HG03442 (cell line): ENCODE measurements around the gene ABCC9.

ENCODE experiments used
- ATAC-seq: cut with Tn5 transposase; IDR thresholded peaks from one replicate; pipeline ENCODE4 v1.9.1; 2021; ENCODE audit warnings: mild to moderate bottlenecking, moderate library complexity; ENCODE audit not compliant: unreplicated experiment

The ABCC9 gene

DNA sequence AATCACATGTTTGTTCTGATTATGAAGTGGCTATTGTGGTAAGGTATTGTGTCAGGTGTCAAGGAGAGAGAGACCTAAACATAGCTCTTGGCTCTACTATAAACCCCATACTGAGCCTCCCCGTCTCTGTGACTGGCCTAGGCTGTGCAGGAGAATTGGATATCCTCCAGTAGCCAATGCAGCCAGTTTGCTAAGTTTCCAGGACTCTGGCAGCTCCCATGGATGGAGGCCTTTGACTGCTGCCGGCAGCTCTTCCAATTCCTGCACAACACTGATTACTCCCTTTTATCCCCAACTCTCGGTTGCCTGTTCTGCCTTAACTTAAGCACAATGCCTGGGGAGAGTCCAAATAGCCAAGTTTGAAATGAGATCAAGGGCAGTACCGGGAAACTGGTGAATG, 59.3 kb downstream of the ABCC9 start:
- ATAC-seq, result no peak

DNA sequence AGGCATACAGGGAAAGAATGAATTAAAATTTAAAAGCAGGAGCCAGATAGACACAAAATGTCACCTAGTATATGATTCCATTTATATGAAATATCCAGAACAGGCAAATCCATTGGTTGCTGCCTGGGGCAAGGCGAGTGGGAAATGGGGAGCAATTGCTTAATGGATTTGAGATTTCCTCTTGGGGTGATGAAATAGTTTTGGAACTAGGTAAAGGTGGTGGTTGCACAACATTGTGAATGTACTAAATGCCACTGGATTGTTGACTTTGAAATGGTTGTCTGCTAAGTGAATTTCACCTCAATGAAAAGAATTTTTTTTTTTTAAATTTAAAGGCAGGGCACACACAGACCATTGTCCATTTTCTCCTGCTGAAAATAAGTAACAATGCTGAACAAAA, 61.9 kb downstream of the ABCC9 start:
- no peak for ATAC-seq

DNA sequence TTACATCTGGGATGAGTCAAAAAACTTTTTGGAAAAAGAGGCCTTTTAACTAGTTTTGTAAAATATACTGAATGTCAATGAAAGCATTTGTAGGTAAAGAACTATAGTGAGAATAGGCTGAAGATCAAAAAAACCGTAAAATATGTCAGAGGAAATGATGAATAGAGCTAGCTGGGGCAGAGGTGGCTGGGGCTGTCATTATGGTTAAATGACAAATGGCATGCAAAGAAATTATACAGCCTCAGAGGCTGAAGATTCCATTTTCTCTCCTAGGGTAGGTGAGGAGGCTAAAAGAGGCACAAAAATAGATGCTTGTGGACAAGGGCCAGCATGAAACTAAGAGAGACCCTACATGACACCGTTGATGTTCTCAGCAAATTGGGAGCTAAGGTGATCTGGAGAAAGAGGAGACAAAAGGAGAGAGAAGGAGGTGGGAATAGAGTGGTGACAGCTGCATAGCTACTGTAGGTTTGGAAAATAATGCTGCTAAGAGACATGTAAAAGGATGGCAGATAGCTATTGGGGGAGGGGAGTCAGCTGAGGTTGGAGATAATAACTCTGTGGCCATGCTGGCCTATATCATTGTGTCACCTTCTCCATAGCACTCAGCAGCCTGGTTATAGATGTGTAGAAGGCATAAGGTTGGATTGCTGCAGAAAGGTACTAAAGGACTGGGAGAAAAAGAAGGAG, 63.8 kb downstream of the ABCC9 start:
- ATAC-seq, result no peak

DNA sequence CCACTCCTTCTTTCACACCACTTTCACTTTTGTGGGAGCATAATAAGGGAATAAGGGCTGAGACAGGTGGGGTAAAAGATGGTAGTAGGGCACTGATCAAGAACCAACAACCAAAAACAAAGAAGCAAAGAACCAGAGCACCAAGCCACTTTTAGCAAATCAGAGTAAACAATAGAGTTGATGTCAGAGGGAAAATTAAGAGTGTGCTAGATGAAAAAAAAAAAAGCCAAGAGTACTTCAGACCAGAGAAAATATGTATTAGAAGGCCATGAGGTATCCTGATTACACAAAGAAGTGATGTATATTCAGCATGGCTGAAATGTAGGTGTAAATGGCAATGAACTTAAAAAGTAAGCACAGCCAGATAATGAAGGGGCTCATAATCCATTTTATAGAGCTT, 75.4 kb downstream of the ABCC9 start:
- no peak for ATAC-seq

DNA sequence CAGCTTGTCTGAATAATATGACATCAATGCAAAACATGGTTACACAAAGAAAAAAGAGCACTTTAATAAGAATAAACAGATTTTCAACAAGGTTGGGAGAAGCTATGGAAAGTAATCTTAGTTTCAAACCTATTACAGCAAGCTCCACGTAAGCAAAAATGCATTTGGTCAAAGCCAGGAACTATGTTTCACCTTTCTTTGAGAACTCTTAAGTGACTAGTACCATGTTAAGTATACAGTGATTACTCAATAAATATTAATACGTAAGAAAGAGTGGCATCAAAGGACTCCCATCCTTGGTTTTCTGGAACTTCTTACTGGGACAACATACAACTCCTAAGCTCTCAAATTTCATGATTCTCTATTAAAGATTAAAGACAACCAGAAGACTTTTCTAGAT, 80.7 kb downstream of the ABCC9 start:
- no peak for ATAC-seq

DNA sequence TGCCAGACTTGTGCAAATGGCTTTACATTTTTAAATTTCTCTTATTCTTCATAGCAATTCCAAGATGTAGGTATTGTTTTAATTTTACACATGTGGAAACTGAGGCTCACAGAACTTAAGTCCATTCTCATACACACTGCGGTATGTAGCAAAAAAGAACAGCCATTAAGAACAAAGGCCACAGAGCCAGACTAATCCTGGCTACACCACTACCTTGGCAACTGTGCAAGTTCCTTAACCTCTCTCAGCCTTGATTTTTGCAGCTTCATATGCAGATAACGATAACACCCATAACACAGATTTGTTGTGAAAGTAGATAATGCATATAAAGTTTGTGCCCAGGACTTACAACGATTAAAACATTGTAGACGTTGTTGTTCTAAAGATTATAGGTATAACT, 81.1 kb downstream of the ABCC9 start:
- ATAC-seq, result no peak

DNA sequence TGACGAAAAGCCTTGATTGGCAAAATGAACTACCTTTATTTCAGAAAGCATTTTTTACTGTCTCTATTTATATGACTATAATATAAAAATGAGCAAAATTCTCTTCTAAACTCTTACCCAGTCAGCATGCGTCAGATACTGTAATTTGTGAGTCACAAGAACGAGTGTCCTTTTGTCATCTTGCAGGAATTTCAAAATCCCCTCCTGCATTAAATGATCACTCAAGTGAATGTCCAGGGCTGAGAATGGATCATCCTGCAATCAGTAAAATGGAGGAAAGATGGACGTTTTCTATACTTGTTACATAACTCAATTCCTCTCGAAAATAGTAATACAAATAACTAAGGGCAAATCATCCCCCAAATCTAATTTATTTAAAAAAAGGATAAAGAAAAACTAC, 89.0 kb downstream of the ABCC9 start:
- ATAC-seq, result no peak

DNA sequence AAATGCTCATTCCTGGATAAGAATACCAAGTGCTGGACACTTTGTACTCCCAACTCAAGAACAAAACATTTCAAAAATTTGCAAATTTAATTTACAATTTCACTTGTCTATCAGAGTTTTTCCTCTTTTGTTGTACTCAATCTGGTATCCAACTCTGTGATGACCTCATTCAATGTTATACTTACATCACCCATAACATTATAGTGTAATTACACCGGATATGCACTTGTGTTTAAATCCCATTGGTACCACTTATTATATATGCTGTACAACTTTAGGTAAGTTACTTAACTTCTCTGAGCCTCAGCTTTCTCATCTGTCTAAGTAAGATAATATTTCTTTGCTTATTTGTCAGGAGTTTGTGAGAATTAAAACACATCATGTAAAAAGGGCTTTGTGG, 90.1 kb downstream of the ABCC9 start:
- no peak for ATAC-seq

DNA sequence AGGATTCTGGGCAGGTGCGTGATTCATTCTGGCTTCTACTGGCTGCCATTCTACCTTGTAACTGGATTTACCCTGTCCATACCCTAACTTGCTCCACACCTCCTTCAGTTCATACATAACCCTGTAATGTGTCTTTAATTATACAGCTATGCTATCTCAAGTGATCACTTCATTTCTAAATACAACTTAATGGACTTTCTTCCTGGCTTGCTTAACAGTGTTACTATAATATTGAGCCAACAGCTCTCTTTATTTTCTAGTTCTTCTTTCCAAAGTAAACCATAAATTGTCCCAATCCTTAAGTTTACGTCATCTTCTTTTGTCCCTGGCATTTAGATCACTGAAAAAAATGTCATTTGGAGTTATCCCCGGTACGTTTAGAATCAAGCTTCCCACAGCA, 90.8 kb downstream of the ABCC9 start:
- ATAC-seq, result no peak

DNA sequence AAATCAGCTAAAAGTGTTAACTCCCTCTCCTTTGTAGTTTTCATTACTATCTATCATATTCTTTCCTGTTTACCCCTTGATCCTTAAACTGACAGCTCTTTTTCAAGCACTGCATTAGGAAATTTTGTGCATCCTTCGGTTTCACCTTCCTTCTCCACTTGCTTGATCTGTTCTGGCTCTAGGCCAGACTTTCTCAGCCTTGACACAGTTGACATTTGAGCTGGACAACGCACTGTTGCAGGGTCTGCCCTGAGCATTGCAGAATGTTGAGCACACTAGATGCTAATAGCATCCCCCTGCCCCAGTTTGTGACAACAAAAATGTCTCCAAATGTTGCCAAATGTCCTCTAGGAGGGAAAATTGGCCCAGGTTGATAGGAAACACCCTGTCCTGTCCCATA, 91.3 kb downstream of the ABCC9 start:
- no peak for ATAC-seq

DNA sequence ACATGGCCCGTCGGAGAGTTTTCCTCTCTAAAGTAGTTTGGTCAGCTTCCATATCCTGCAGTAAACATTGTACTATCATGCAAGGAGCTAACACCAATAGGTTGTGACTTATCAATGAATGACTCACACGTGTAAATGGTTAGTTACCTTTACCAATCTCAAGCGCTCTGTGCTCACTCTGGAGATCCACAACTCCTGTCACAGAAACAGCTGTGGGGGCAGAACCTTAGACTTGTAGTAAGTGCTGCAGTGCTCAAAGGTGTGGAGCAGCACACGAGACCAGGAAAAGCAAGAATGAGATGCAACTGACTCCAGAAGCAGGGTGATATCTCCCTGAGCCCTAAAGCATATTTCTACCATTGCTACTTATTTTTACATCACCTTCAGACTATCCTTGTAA, 93.0 kb downstream of the ABCC9 start:
- ATAC-seq, result no peak

DNA sequence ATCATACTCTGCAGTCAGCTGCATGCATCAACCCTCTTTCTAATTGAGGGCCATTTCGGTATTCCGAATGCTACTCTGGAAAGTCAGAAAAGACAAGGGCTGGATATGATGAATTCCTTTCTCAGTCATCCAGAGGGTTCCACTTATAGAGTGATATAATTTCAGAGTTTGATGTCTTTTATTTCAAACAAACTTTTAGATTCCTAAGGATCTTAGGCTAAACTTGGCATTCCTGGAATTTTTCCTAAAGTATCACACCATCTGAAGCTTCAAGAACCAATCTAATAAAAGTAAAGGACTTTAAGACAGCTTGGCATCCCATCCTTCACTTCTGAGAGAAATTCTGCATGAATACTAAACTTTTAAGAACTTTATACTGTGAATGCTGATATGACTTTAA, 97.4 kb downstream of the ABCC9 start:
- no peak for ATAC-seq

DNA sequence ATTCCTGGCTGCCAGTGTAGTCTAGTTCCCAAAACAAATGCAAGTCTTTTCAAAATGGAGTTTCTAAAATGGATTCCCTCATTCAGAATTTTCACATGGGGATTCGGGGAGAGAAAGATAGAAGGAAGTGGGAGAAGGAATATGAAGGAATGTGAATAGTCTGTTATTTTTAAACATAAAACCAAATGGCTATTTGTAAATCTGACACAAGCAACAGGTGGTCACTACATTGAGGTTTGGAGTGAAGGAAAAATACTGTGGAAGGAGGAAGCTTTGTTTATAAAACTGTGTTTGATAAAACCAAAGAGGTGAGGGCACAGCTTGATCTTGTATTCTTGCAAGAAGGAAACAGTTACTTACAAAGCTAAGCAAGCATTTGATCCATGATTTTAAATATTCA, 101.5 kb downstream of the ABCC9 start:
- ATAC-seq, result no peak

DNA sequence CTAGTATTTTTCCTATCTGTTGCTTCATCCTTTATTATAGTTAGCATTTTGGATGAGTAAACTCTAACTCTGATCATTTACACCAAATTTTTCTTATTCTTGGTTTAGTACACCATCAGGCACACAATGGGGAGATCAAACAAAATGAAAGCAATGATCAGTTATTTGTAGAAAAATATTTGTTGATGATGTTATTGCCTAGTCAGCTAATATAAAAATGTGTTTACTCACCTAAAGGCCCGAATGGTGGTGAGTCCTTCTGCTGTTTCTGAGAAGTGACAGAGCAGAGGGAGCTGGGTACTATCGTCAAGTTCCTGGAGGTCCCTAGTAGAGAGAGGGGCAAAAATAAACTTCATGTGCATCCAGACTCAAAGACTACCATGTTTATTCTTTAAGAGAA, 103.4 kb downstream of the ABCC9 start:
- no peak for ATAC-seq

DNA sequence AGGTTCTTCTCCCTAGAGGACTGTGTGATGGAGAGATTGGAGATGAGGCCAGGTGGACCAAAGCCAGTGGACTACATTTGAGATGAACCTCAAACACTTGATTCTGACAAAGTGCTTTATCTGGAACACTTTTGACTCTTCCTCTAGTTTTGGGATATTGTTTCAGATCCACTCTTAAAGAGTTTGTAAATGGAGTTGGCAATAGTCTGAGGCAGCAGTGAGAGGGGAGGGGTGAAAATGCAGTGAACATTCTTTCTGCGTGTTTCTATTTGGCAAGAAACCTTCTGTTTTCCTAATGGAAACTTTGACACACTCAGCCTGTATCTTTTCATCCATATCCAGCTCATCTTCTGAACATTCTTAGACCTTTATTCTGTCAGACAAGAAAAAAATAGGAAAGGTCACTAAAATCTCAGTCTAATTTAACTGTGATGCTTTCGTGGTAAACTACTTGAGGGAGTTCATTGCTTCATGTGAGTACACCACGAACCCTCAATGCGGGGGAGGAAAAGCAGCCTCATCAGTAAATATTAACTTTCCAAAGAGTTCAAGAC, 109.4 kb downstream of the ABCC9 start:
- ATAC-seq, result no peak

DNA sequence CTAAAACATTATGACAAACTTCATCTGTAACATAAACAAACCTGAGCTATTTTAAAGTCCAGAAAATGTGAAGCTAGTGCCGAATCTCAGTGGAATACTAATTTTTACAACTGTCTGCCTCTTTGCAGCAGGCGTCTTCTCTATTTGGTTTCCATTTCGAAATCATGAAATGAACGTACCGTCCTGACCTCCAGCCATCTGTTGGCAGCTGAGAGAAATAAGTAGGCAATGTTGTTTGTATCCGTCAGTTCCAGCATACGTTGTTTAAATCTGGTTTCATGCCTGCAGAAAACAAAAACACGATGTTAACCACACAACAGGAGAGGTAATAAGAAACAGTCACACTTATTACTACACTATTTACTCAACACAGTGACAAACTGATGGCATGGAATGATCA, 112.4 kb downstream of the ABCC9 start:
- no peak for ATAC-seq

DNA sequence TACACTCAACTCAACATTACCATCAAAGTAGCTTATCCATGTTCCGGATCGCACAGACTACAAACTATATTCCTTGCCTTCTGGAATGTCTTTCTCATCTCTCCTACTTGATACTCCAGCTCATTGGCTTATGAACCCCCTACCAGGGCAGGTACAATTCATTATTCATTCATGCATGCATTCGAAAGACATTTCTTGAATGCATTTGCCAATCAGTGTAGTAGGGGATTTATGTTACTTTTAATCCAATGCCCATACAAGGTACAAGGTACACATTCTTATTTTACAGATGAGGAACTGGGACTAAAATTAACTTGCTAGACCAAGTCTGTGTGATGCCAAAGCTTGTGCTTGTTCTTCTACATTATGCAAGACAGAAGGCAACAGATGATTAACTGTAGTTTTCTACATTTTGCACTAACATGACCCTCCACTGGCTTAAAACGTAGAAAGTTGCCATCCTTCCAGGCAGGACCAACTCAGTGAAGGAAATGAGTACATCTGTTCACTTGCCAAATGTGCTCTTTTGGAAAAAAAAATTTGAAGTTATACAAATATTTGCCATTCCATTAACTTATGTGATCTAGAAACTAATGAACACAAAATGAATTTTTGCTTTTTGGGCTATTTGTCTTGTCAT, 113.0 kb downstream of the ABCC9 start:
- no peak for ATAC-seq

DNA sequence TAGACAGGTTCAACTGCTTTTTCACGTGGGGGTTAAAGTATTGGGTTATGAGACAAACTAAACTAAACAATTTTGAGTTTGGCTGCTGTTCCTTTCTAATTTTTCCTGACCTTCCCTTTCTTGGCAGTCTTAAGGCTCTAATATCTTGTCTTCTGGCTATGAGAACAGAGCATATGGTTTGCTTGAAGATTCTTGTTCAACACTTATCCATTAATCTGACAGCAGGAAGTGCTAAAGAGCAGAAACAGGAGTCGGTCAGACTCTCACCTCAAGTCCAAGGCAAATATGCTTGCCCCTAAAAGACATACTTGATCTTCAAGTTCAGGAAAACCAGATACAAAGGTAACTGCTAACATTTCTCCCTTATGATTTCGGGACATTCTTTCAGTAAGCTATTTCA, 114.1 kb downstream of the ABCC9 start:
- no peak for ATAC-seq

DNA sequence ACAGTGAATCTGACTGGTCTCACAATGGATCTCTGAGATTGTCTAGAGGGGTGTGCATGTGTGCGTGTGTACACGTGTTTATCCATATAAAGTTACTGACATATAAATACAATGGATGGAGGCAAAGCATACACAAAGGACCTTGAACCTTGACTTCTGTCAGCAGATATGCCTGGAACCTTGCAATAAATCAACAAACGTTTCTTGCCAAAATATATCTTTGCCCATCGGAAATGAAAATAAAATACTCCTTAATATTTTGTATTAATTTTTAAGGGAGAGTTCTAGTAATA, 114.7 kb downstream of the ABCC9 start:
- no peak for ATAC-seq

DNA sequence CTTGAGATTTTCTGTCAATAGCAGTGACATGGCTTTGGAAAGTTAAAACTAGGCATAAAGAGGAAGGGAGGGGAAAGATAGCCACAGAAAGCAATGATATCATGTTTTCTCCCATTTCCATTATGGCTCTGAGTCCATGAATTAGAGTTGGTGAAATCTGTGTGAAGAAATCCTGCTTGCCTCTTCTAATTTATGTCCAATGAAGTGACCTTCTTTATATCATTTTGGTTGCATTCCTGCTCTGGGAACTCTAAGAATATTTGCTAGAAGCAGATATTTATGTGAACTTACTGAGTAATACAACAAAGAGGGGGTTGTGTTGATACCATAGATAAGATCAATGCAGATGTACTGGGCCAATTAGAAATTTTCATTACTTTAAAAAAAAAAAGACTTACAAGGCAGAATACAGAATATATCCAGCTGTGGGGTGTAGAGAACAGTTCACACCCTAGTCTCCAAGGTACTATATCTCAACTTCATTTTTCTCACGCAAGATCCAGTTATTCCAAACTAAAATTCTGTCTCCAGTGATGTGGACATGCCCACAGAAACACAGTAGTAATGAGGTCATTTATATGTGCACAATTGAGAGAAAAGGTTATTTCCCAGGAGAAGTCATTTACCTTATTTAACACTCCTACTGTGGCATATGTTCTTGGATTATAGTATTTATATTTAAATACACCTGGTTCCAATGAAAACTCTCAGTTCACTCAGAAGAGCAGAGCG, 115.2 kb downstream of the ABCC9 start:
- no peak for ATAC-seq

DNA sequence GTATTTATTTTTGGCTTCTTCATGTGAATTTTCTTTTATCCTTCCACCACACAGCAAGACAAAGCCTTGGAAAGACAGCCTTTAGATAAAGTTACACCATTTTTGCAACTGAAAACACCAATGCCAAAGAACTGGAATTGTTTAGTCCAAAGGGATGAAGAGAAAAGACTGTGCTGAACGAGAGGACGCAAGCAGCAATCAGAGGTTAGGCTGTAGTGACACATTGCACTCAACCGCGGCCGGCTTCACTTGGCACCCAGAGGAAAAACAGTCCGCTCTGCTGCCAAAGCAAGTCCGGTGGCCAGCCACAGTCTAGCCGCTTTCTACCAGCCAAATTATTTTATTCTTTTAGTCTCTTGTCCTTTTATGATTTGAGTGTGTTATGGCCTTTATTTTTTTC, 117.6 kb downstream of the ABCC9 start:
- no peak for ATAC-seq

DNA sequence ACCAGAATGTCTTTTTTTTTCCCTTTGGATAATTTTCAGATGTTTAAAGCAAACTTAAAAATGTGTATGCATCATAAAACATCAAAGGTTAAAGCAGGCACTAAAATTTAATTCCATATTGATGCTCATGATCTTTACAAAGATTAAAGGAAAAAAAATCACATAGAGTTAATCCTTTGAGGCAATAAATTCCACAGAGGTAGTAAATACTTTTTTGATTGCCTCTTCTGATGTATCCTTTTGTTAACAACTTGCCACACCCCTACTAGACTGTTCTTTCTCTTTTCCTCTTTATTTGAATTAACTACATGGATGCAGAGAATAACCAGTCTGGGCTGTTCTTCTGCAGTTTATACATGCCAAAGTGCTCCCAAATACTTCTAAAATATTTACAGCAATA, 121.5 kb downstream of the ABCC9 start:
- no peak for ATAC-seq
